ENCODE data around the gene SMARCA1. TPM values are rescaled to one million over a fixed set of nuclear protein-coding genes. Genes with fewer than 3 reads are reported as not detected.
A peak's percentile ranks its signal among the peaks of the same experiment; 100 is the strongest.

SMARCA1 gene
- total and polyA plus RNA-seq, 2 donors (not counting 1 experiment from before 2014, with no cell fraction given) = 53.3 to 74.5 TPM

GRCh38 chrX:129488359-129488758 is 34.9 kb downstream of the SMARCA1 start:
- Histone ChIP-seq H3K9me3 (ENCODE audit: control insufficient read depth, insufficient read depth, low read depth, low read length) (no peaks in the 10 kb centered on the region), H3K27me3 (ENCODE audit: control insufficient read depth, insufficient read depth, low read length) (no peaks in the 10 kb centered on the region), H3K27ac (ENCODE audit: insufficient read depth, low read length) (no peak overlapping the region), H3K9ac (ENCODE audit: insufficient read depth, low read length) (no peak overlapping the region), H3K36me3 (ENCODE audit: control insufficient read depth, insufficient read depth, low read length) (peaks cover 2% of the 10 kb centered on the region), H3K4me2 (ENCODE audit: extremely low read depth, insufficient read depth, low read length) (no peak overlapping the region), H3K4me1 (ENCODE audit: control insufficient read depth, extremely low read depth, insufficient read depth, low read length) (no peaks in the 10 kb centered on the region), H3K79me2 (ENCODE audit: control insufficient read depth, insufficient read depth, low read length) (no peaks in the 10 kb centered on the region), H3K4me3 (replicated peaks in 1 of 4; ENCODE audit: control extremely low read depth in 1 of 4, insufficient read depth in 1 of 4, low read depth in 3 of 4, low read length in 4 of 4) (no peak overlapping the region), H2AFZ (ENCODE audit: low read length) (no peak overlapping the region), H4K20me1 (ENCODE audit: control insufficient read depth, extremely low read depth, insufficient read depth, low read length) (no peaks in the 10 kb centered on the region)
- no peak for DNase-seq (ENCODE audit: low read depth in 2 of 2)
- TF ChIP-seq EZH2 (IDR thresholded peaks at IDR 0.05; ENCODE audit: low read length, missing control alignments) (no peak), CTCF (conservative IDR thresholded peaks at IDR 0.05 in 1 of 2, IDR thresholded peaks at IDR 0.05 in 1 of 2; ENCODE audit: low read depth in 1 of 2, low read length in 2 of 2) (no peak)

GRCh38 chrX:129480889-129481288 is 42.4 kb downstream of the SMARCA1 start:
- no peak overlapping the region for H3K27ac ChIP-seq (ENCODE audit: insufficient read depth, low read length)
- no peaks in the 10 kb centered on the region for H4K20me1 ChIP-seq (ENCODE audit: control insufficient read depth, extremely low read depth, insufficient read depth, low read length)
- peaks cover 2% of the 10 kb centered on the region for H3K36me3 ChIP-seq (ENCODE audit: control insufficient read depth, insufficient read depth, low read length)
- H3K4me2 ChIP-seq (ENCODE audit: extremely low read depth, insufficient read depth, low read length) = no peak overlapping the region
- H3K4me3 ChIP-seq (replicated peaks in 1 of 4; ENCODE audit: control extremely low read depth in 1 of 4, insufficient read depth in 1 of 4, low read depth in 3 of 4, low read length in 4 of 4) = no peak overlapping the region
- no peak for DNase-seq (ENCODE audit: low read depth in 2 of 2)
- H2AFZ ChIP-seq (ENCODE audit: low read length) = no peak overlapping the region
- H3K4me1 ChIP-seq (ENCODE audit: control insufficient read depth, extremely low read depth, insufficient read depth, low read length) = peaks cover 5% of the 10 kb centered on the region
- H3K9ac ChIP-seq (ENCODE audit: insufficient read depth, low read length) = no peak overlapping the region
- H3K9me3 ChIP-seq (ENCODE audit: control insufficient read depth, insufficient read depth, low read depth, low read length) = no peaks in the 10 kb centered on the region
- H3K79me2 ChIP-seq (ENCODE audit: control insufficient read depth, insufficient read depth, low read length) = no peaks in the 10 kb centered on the region
- no peaks in the 10 kb centered on the region for H3K27me3 ChIP-seq (ENCODE audit: control insufficient read depth, insufficient read depth, low read length)
- TF ChIP-seq CTCF (conservative IDR thresholded peaks at IDR 0.05 in 1 of 2, IDR thresholded peaks at IDR 0.05 in 1 of 2; ENCODE audit: low read depth in 1 of 2, low read length in 2 of 2) = no peak
- TF ChIP-seq EZH2 (IDR thresholded peaks at IDR 0.05; ENCODE audit: low read length, missing control alignments) = no peak

GRCh38 chrX:129478516-129478915 is 44.8 kb downstream of the SMARCA1 start:
- Histone ChIP-seq H3K4me3 (replicated peaks in 1 of 4; ENCODE audit: control extremely low read depth in 1 of 4, insufficient read depth in 1 of 4, low read depth in 3 of 4, low read length in 4 of 4) (no peak overlapping the region), H3K79me2 (ENCODE audit: control insufficient read depth, insufficient read depth, low read length) (no peaks in the 10 kb centered on the region), H3K9ac (ENCODE audit: insufficient read depth, low read length) (no peak overlapping the region), H2AFZ (ENCODE audit: low read length) (no peak overlapping the region), H3K4me2 (ENCODE audit: extremely low read depth, insufficient read depth, low read length) (peak overlapping the region; percentile 25), H3K4me1 (ENCODE audit: control insufficient read depth, extremely low read depth, insufficient read depth, low read length) (peaks cover 5% of the 10 kb centered on the region), H3K27ac (ENCODE audit: insufficient read depth, low read length) (no peak overlapping the region), H3K27me3 (ENCODE audit: control insufficient read depth, insufficient read depth, low read length) (no peaks in the 10 kb centered on the region), H3K9me3 (ENCODE audit: control insufficient read depth, insufficient read depth, low read depth, low read length) (no peaks in the 10 kb centered on the region), H4K20me1 (ENCODE audit: control insufficient read depth, extremely low read depth, insufficient read depth, low read length) (no peaks in the 10 kb centered on the region), H3K36me3 (ENCODE audit: control insufficient read depth, insufficient read depth, low read length) (no peaks in the 10 kb centered on the region)
- DNase-seq (ENCODE audit: low read depth in 2 of 2) = peak; percentile 75 to 81
- TF ChIP-seq EZH2 (IDR thresholded peaks at IDR 0.05; ENCODE audit: low read length, missing control alignments) (no peak), CTCF (conservative IDR thresholded peaks at IDR 0.05 in 1 of 2, IDR thresholded peaks at IDR 0.05 in 1 of 2; ENCODE audit: low read depth in 1 of 2, low read length in 2 of 2) (no peak)

All from fibroblast of lung (primary cell).